H9 (cell line): Measurements from ENCODE around the gene CD48. TPM values are rescaled to one million over a fixed set of nuclear protein-coding genes. Genes with fewer than 3 reads are reported as not detected.

Source experiments
- DNase-seq: peaks from one replicate; pipeline ENCODE4 v3.0.0-alpha.2; 2017
- H2AFZ ChIP-seq: one replicate; pipeline ENCODE4 v1.6.1; 2013; ENCODE audit warnings: mild to moderate bottlenecking, low read length, control low read depth, moderate library complexity
- H2AK5ac ChIP-seq: 2 replicates; pipeline ENCODE4 v1.6.1; 2013; ENCODE audit warnings: low read length, control low read depth, mixed read lengths; ENCODE audit not compliant: insufficient read length
- H2BK120ac ChIP-seq: one replicate; pipeline ENCODE4 v1.6.1; 2013; ENCODE audit warnings: low read depth, mild to moderate bottlenecking, low read length, control low read depth, inconsistent platforms; ENCODE audit not compliant: poor library complexity, severe bottlenecking
- H2BK12ac ChIP-seq: 2 replicates; pipeline ENCODE4 v1.6.1; 2013; ENCODE audit warnings: low read length, control low read depth, mixed read lengths, low read depth; ENCODE audit not compliant: insufficient read length
- H2BK15ac ChIP-seq: 2 replicates; pipeline ENCODE4 v1.6.1; 2013; ENCODE audit warnings: low read depth, low read length, control low read depth
- H2BK20ac ChIP-seq: one replicate; pipeline ENCODE4 v1.6.1; 2013; ENCODE audit warnings: low read depth, mild to moderate bottlenecking, low read length, control low read depth, inconsistent platforms; ENCODE audit not compliant: poor library complexity, severe bottlenecking
- H2BK5ac ChIP-seq: 2 replicates; pipeline ENCODE4 v1.6.1; 2013; ENCODE audit warnings: low read length, control low read depth, mixed read lengths; ENCODE audit not compliant: insufficient read length
- H3K14ac ChIP-seq: 2 replicates; pipeline ENCODE4 v1.6.1; 2013; ENCODE audit warnings: low read length, control low read depth; ENCODE audit not compliant: insufficient read depth
- H3K18ac ChIP-seq: 2 replicates; pipeline ENCODE4 v1.6.1; 2013; ENCODE audit warnings: low read depth, mild to moderate bottlenecking, mixed read lengths, low read length, control low read depth; ENCODE audit not compliant: insufficient read length
- H3K23ac ChIP-seq: 2 replicates; pipeline ENCODE4 v1.6.1; 2013; ENCODE audit warnings: low read length, control low read depth, mixed read lengths, low read depth; ENCODE audit not compliant: insufficient read length
- H3K23me2 ChIP-seq: 2 replicates; pipeline ENCODE4 v1.6.1; 2013; ENCODE audit warnings: low read depth, mild to moderate bottlenecking, mixed read lengths, low read length, control low read depth; ENCODE audit not compliant: insufficient read length, poor library complexity, severe bottlenecking
- H3K27ac ChIP-seq: 2 replicates; pipeline ENCODE4 v1.5.1; 2013; ENCODE audit warnings: low read length, control low read depth, mixed read lengths, low read depth; ENCODE audit not compliant: insufficient read length
- H3K27me3 ChIP-seq: 2 replicates; pipeline ENCODE4 v1.6.1; 2013; ENCODE audit warnings: low read length, control low read depth, inconsistent platforms; ENCODE audit not compliant: insufficient read depth
- H3K4ac ChIP-seq: 2 replicates; pipeline ENCODE4 v1.6.1; 2013; ENCODE audit warnings: low read depth, mild to moderate bottlenecking, control low read depth, inconsistent platforms, low read length, moderate library complexity
- H3K4me1 ChIP-seq: 2 replicates; pipeline ENCODE4 v1.6.1; 2013; ENCODE audit warnings: low read length, control low read depth, inconsistent platforms; ENCODE audit not compliant: insufficient read depth
- H3K4me2 ChIP-seq: 2 replicates; pipeline ENCODE4 v1.6.1; 2013; ENCODE audit warnings: low read length, control low read depth, mixed read lengths; ENCODE audit not compliant: insufficient read length, insufficient read depth
- H3K56ac ChIP-seq: 2 replicates; pipeline ENCODE4 v1.6.1; 2013; ENCODE audit warnings: low read depth, mild to moderate bottlenecking, mixed read lengths, low read length, control low read depth; ENCODE audit not compliant: insufficient read length
- H3K79me1 ChIP-seq: 2 replicates; pipeline ENCODE4 v1.6.1; 2013; ENCODE audit warnings: low read depth, mild to moderate bottlenecking, moderate library complexity, low read length, control low read depth, inconsistent platforms; ENCODE audit not compliant: insufficient read depth, poor library complexity, severe bottlenecking
- H3K79me2 ChIP-seq: 2 replicates; pipeline ENCODE4 v1.6.1; 2013; ENCODE audit warnings: low read length, control low read depth, inconsistent platforms; ENCODE audit not compliant: insufficient read depth
- H3K9ac ChIP-seq: 2 replicates; pipeline ENCODE4 v1.6.1; 2013; ENCODE audit warnings: low read length, control low read depth, mixed read lengths; ENCODE audit not compliant: insufficient read length; ENCODE audit errors: extremely low read depth
- H3K9me3 ChIP-seq: one replicate; pipeline ENCODE4 v1.6.1; 2013; ENCODE audit warnings: low read depth, low read length, inconsistent platforms; ENCODE audit not compliant: control insufficient read depth
- H3T11ph ChIP-seq: one replicate; pipeline ENCODE4 v1.6.1; 2013; ENCODE audit warnings: mild to moderate bottlenecking, low read length, control low read depth, inconsistent platforms
- H4K20me1 ChIP-seq: one replicate; pipeline ENCODE4 v1.6.1; 2013; ENCODE audit not compliant: control insufficient read depth, insufficient read length, insufficient read depth
- H4K5ac ChIP-seq: 2 replicates; pipeline ENCODE4 v1.6.1; 2013; ENCODE audit warnings: low read depth, mild to moderate bottlenecking, mixed read lengths, low read length, control low read depth; ENCODE audit not compliant: insufficient read length
- H4K8ac ChIP-seq: replicated peaks from 2 replicates; pipeline ENCODE4 v1.6.1; 2013; ENCODE audit warnings: low read length, control low read depth, mixed read lengths, low read depth; ENCODE audit not compliant: insufficient read length
- H4K91ac ChIP-seq: 2 replicates; pipeline ENCODE4 v1.6.1; 2013; ENCODE audit warnings: low read depth, mild to moderate bottlenecking, moderate library complexity, mixed read lengths, low read length, control low read depth; ENCODE audit not compliant: insufficient read length
- H3K27ac Mint-ChIP-seq, 3 experiments: 2 replicates in 2 of 3; 3 replicates in 1 of 3; pipeline ENCODE4 v1.8.0; 2020 to 2021; ENCODE audit warnings: mixed read lengths in 3 of 3, mild to moderate bottlenecking in 1 of 3, moderate library complexity in 1 of 3
- H3K27me3 Mint-ChIP-seq: 2 replicates; pipeline ENCODE4 v1.8.0; 2021; ENCODE audit warnings: low read depth, mild to moderate bottlenecking, moderate library complexity, mixed read lengths
- H3K36me3 Mint-ChIP-seq, 3 experiments: 2 replicates in 2 of 3; 3 replicates in 1 of 3; pipeline ENCODE4 v1.8.0; 2020 to 2021; ENCODE audit warnings: low read depth in 3 of 3, mixed read lengths in 3 of 3; ENCODE audit not compliant: insufficient read depth in 1 of 3
- H3K4me1 Mint-ChIP-seq, 2 experiments: 2 replicates each; pipeline ENCODE4 v1.8.0; 2020; ENCODE audit warnings: mixed read lengths in 2 of 2
- H3K4me3 Mint-ChIP-seq, 2 experiments: 2 replicates in 1 of 2; 3 replicates in 1 of 2; pipeline ENCODE4 v1.8.0; 2020 to 2021; ENCODE audit warnings: mild to moderate bottlenecking in 2 of 2, mixed read lengths in 2 of 2, moderate library complexity in 1 of 2
- H3K9me3 Mint-ChIP-seq, 2 experiments: 2 replicates in 1 of 2; 3 replicates in 1 of 2; pipeline ENCODE4 v1.8.0; 2020; ENCODE audit warnings: mild to moderate bottlenecking in 2 of 2, mixed read lengths in 2 of 2, moderate library complexity in 1 of 2
- WGBS: extraction: QIAGEN DNeasy Blood & Tissue Kit; methylation state at CpG from one replicate; pipeline ENCODE4 v1.1.7; 2013; ENCODE audit warnings: missing lambda C conversion rate, low lambda C conversion rate, mixed read lengths; ENCODE audit not compliant: insufficient read length; ENCODE audit errors: extremely low coverage; 5-methylcytosine and 5-hydroxymethylcytosine counted together
- total RNA-seq: library from RNA; stranded (reverse); gene quantifications from 2 replicates; pipeline ENCODE4 v1.2.1, GENCODE V29; 2021
- TF ChIP-seq, protein P1 (sequence below): fragments of 200-600 bp; sonication (generic); conservative IDR thresholded peaks from 3 replicates; pipeline ENCODE4 v1.8.0; 2021; ENCODE audit warnings: antibody characterized with exemption, mild to moderate bottlenecking

Gene CD48
- total RNA-seq, 1 experiment from 2014 or later, result not detected

DNA sequence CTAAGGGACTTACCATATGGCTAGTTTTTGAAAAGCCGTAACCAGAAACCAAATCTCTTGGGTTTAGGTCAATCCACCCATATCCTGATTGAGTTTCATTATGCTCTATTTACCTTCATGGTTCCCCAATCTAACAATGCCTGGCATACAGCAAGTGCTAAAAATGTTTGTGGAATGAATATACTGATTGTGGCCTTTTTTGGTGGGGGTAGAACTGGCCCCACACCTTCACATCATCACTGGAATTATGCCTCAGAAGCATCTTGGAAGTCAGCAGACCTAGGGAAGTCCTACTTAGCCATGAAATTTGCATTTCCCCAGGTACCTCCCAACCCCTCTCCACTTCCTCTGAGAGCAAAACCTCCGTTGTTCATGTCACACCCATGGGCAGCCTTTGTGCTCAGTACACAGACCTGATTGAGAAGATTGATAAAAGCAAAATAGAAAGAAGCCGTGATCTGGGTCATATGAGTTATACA lies 47.0 kb downstream of the CD48 start:
- Mint-ChIP-seq H3K4me3 (no peak overlapping the region), H3K36me3 (peaks cover 4 to 33% (median 8%) of the 10 kb centered on the region in 3 experiments; a peak in 5 of 7 replicates), H3K27me3 (no peaks in the 10 kb centered on the region), H3K27ac (no peak overlapping the region; a peak in 1 of 7 replicates), H3K9me3 (peaks cover 15 to 25% of the 10 kb centered on the region in 2 experiments), H3K4me1 (peaks cover 8 to 24% of the 10 kb centered on the region in 2 experiments)
- Histone ChIP-seq H2BK12ac (no peak overlapping the region), H3K23ac (no peak overlapping the region), H3K23me2 (no peaks in the 10 kb centered on the region), H3K79me1 (no peaks in the 10 kb centered on the region), H2BK120ac (no peak overlapping the region), H3K79me2 (no peaks in the 10 kb centered on the region), H4K8ac (no peak overlapping the region), H3K27me3 (no peaks in the 10 kb centered on the region), H3T11ph (no peak overlapping the region), H4K20me1 (no peaks in the 10 kb centered on the region), H4K91ac (no peak overlapping the region), H3K4me2 (no peak overlapping the region), H3K27ac (no peak overlapping the region), H3K56ac (no peak overlapping the region), H2BK5ac (no peak overlapping the region), H2BK15ac (no peak overlapping the region), H3K4me1 (peaks cover 2% of the 10 kb centered on the region; the same call in 1 of the 2 replicates), H4K5ac (no peak overlapping the region), H3K14ac (no peak overlapping the region), H3K18ac (no peak overlapping the region), H3K9ac (no peak overlapping the region), H2AFZ (no peak overlapping the region), H2BK20ac (no peak overlapping the region), H2AK5ac (no peak overlapping the region), H3K9me3 (no peaks in the 10 kb centered on the region), H3K4ac (no peak overlapping the region)
- WGBS, result no CpG with 5 or more reads among the region's 3 CpGs
- TF ChIP-seq, protein P1, sequence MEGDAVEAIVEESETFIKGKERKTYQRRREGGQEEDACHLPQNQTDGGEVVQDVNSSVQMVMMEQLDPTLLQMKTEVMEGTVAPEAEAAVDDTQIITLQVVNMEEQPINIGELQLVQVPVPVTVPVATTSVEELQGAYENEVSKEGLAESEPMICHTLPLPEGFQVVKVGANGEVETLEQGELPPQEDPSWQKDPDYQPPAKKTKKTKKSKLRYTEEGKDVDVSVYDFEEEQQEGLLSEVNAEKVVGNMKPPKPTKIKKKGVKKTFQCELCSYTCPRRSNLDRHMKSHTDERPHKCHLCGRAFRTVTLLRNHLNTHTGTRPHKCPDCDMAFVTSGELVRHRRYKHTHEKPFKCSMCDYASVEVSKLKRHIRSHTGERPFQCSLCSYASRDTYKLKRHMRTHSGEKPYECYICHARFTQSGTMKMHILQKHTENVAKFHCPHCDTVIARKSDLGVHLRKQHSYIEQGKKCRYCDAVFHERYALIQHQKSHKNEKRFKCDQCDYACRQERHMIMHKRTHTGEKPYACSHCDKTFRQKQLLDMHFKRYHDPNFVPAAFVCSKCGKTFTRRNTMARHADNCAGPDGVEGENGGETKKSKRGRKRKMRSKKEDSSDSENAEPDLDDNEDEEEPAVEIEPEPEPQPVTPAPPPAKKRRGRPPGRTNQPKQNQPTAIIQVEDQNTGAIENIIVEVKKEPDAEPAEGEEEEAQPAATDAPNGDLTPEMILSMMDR, result no peak
- no peak for DNase-seq
